HG03558 (cell line): Measurements from ENCODE around the gene RPL19.
"Not testable (repeated sequence)": the region's sequence is repeated elsewhere in the genome, so short reads cannot be mapped to it uniquely, and the experiment has no call there.

Experiments
- ATAC-seq: cut with Tn5 transposase; IDR thresholded peaks from one replicate; pipeline ENCODE4 v1.9.1; 2021; ENCODE audit warnings: moderate number of reproducible peaks; ENCODE audit not compliant: unreplicated experiment; ENCODE audit errors: extremely low read depth

Gene RPL19

DNA sequence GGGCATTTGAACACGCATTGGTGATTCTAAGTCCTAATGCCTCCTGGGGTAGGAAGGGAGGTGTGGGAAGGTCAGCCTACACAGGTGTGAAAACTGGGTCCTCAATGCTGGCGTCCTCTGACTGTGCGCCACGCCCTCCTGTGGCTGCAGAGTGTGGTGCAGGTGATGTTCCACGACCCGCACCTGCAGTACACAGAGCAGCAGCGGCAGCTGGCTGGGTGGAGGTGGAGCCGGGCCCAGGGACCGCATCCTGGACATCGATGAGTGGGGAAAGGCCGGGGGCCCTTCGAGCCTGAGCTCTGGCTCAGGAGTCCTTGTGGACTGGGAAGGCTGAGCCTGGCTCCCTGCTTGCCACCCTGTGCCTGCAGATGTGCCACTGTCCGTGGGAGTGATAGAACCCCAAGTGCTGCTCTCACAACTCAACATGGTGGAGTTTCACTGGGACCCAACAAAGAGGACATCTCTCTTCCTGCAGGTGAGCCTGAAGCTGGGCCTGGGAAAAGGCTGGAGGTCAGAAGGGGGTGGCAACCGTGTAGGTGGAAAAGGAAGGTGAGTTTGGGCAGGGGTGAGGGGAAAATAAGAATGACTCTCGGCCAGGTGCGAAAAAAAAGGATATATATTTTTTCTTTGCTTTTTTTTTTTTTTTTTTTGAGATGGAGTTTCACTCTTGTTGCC, 39.7 kb downstream of the RPL19 start:
- no peak for ATAC-seq

DNA sequence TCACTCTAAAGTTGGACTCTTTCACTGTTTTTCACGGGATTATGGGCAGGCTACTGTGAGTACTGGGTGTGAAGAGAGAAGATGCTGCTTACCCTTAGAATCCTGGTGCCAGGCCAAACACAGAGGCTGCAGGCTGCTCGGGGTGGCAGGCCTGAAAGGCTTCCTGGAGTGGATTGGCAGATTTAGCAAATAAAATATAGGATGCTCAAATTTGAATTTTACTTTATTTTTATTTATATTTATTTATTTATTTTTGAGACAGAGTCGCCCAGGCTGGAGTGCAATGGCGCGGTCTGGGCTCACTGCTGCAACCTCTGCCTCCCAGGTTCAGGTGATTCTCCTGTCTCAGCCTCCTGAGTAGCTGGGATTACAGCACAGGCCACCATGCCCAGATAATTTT, 40.5 kb downstream of the RPL19 start:
- no peak for ATAC-seq

DNA sequence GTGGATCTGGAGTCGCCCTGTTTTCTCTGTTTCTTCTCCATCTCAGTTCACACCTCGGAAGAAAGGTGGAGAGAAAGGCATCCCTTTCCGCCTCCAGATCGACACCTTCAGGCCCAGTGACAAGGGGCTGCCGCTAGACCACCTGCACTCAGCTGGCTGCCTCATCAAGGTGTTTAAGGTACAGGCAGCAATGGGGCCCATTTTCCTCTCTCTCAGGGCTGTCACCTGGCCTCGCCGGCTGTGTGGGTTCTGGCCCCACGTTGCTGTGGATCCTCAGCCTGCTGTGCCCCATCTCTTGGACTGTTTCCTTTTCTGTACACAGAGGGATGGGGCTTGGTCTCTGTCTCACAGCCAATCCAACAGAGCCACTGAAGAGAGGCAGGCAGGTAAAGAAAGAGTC, 43.1 kb downstream of the RPL19 start:
- no peak for ATAC-seq

DNA sequence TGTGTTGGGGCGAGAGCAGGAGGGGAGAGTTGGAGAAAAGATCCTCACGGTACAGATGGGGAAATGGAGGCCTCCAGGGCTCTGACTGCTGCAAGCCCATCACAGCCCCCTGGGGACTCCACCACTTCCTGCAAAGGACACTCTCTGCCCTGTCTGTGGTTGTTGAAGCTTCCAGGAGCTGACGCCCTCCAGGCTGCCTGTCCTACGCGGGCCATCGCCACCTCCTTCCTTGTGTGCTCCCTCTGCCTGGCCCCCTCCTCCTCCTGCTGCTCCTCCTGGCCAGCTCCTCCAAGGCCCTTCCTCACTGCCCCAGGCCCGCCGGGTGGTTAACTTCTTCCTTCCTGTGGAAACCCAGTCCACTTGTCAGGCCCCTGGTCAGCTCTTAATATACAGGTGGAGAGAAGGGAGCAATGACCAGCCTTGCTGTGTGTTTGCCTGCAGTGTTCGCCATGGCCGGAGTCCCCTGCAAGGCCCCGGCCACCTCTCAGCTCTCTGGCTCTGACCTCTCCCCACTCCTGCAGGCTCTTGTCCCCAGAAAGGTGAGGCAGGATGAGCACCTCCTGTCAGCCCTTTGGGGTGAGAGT, 44.0 kb downstream of the RPL19 start:
- no peak for ATAC-seq

DNA sequence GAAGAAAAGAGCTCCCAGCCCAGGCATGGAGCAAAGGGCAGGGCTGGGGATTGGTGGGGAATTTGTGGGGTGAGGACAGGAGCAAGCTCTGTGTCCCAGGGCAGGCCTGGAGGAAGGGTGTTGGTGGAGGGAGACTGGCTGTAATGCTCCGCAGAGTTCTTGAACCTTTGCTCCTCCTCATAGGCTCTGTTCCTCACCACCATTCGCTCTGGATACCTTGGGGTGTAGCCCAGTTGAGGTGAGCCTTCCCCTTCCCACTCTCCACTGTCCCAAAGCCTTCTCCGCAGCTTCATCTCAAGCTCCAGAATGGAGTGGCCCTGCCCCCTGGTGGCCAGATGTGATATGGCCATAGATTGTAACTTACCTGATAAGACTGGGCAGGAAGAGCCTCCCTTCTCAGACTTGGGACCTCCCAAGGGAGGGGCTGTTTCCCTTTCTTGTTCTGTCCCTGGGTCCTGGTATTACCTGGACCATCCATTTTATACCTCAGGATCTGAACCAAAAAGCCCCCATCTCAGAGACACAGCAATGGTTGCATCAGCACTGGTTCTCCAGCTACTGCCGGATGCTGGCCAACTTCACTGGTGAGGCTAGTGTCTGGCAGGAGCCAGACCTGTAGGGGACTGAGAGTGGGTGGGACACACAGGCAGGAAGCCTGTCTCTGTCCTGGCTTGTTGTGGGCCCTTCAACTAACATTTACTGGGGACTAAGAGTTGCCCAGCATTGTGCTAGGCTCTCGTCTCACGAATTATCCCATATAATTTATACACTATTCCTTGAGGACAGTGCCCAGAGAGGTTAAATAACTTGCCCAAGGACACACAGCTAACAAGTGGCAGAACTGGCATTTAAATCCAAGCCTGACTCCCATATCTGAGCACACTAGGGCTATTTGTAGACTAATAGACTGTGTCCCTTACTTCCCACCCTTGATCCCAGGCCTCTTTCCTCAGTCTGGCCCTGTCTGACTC, 44.8 kb downstream of the RPL19 start:
- ATAC-seq, result no peak

DNA sequence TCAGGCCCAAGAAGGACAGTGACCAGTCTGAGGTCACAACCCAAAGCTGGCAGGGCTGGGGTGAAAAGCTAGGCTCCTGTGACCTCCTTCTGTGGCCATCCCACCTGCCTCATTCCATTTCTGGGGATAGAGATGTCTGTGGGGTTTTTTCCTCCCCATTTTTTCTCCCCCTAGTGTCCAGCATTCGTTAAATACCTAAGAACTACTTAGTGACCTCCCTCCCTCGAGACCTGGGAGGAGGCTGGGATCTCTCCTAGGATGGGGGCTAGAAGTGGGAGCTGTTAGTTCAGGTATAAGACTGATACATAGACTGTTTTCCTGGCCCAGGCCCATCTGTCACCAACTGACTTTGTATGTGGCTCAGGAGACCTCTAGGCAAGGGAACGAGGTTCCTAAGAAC, 46.2 kb downstream of the RPL19 start:
- ATAC-seq, result no peak

DNA sequence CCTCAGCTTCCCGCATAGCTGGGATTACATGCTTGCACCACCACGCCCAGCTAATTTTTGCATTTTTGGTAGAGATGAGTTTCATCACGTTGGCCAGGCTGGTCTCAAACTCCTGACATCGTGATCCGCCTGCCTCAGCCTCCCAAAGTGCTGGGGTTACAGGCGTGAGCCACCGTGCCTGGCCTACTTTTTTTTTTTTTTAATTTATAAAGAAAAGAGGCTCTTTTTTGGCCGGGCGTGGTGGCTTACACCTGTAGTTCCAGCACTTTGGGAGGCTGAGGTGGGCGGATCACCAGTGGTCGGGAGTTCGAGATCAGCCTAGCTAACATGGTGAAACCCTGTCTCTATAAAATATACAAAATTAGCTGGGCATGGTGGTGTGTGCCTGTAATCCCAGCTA, 50.0 kb downstream of the RPL19 start:
- ATAC-seq, result not testable (repeated sequence)

DNA sequence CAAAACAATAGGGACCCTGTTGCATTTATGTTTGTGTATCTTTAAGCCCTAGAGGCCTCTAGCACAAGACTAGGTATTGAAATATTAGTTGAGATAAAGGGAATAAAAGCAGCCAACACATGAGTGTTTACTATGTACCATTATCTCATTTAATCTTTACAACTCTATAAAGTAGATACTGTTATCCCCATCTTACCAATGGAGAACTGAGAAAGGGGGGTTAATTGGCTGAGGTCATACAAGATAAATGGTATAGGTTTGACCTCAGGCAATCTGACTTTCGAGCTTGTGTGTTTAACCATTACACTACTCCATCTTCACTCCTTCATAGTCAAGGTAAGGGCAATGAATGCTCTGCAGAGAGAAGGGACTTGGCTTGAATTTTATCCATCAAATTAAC, 51.9 kb downstream of the RPL19 start:
- ATAC-seq, result no peak

DNA sequence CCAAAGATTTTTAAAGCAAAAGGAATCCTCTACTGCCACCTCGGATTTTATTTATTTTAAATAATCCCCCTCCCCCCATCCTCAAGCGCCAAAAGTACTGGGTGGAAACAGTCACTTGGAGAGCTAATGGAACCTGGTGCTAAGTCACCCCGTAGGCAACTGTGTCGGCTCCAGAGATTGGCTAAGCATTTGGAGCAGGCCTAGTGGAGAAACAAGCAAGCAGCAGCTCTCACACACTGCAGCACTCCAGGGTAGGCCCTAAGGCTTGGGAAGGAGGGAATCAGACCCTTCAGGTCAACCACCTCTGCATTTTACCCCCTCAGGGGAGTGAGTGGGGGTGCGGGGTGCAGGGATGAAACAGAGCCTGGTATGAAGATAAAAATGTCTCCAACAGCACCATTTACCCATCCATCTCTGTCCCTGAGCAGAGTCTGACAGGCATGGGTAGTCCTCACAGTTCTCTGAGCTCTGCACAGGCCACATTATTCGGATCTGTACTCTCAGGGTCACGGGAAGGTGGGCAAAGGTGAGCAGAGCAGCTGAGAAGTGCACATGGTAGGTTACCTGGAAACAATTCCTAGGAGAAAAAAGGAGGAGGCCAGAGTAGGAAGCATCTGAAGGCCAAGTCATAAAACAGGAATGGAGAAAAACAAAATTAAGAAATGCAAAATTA, 52.8 kb downstream of the RPL19 start:
- no peak for ATAC-seq
